K562 (cell line): ENCODE results near the gene ZBTB42. TPM values are rescaled to one million over a fixed set of nuclear protein-coding genes. Genes with fewer than 3 reads are reported as not detected.
A peak's percentile ranks its signal among the peaks of the same experiment; 100 is the strongest.

Experiments
- ATAC-seq: fragments of 200-7000 bp; cut with Tn5 transposase; 3 replicates; pipeline ENCODE4 v1.9.1; 2020; ENCODE audit warnings: moderate library complexity
- BruUV-seq: library from RNA; stranded (reverse); fragments of 400-500 nt; replicated peaks from 2 replicates; lab custom pipeline; 2021; lab: Mats Ljungman, UMichigan
- CTCF ChIA-PET: fragments of 300-600 bp; formaldehyde crosslinking; extraction: SDS; loops from one replicate; lab custom pipeline; 2021; ENCODE audit warnings: low intra/inter-chr PET ratio; lab: Yijun Ruan, JAX
- POLR2A ChIA-PET: fragments of 300-600, 350-650 bp; sonication (Branson Sonifier 250); formaldehyde crosslinking; extraction: SDS; loops from one replicate; lab custom pipeline; 2021; ENCODE audit warnings: antibody characterized with exemption, inconsistent platforms; lab: Yijun Ruan, JAX
- DNase-seq, 4 experiments: peaks; one replicate each; pipeline versions ENCODE4 v3.0.0 to v3.0.0-alpha.2; 2011 to 2018; ENCODE audit warnings: low spot score in 3 of 4, mixed read lengths in 3 of 4; ENCODE audit errors: extremely low read depth in 1 of 4
- FAIRE-seq: peaks from 2 replicates; lab custom pipeline; 2011; peaks lifted over from hg19 to GRCh38; lab: Jason Lieb, UNC
- H2AFZ ChIP-seq: 2 replicates; pipeline ENCODE4 v1.6.0; 2011; ENCODE audit warnings: low read depth, low read length, control low read depth, inconsistent platforms
- H3K27ac ChIP-seq: fragments of 200-600 bp; 3 replicates; pipeline ENCODE4 v1.8.0; 2011; ENCODE audit warnings: low read depth, mild to moderate bottlenecking, control low read depth, inconsistent platforms, low read length, moderate library complexity, mixed read lengths; ENCODE audit errors: extremely low read depth
- H3K27me3 ChIP-seq, 2 experiments: fragments of 300-600 bp in 1 of 2; 2 replicates in 1 of 2; 3 replicates in 1 of 2; pipeline versions ENCODE4 v1.6.0 to v1.8.0; 2011; ENCODE audit warnings: inconsistent platforms in 2 of 2, low read length in 2 of 2, mild to moderate bottlenecking in 1 of 2, mixed read lengths in 1 of 2, moderate library complexity in 1 of 2; ENCODE audit not compliant: control insufficient read depth in 2 of 2, insufficient read depth in 2 of 2
- H3K36me3 ChIP-seq: fragments of 300-600 bp; 3 replicates; pipeline ENCODE4 v1.8.0; 2011; ENCODE audit warnings: mild to moderate bottlenecking, low read length, inconsistent platforms; ENCODE audit not compliant: control insufficient read depth, insufficient read depth
- H3K4me1 ChIP-seq, 2 experiments: fragments of 200-600 bp in 1 of 2; replicated peaks in 1 of 2; 2 replicates in 1 of 2; 3 replicates in 1 of 2; pipeline versions ENCODE4 v1.5.1 to v1.8.0; 2011; ENCODE audit warnings: inconsistent platforms in 2 of 2, low read length in 2 of 2, mild to moderate bottlenecking in 1 of 2, mixed read lengths in 1 of 2, moderate library complexity in 1 of 2; ENCODE audit not compliant: control insufficient read depth in 2 of 2, insufficient read depth in 2 of 2
- H3K4me2 ChIP-seq: 2 replicates; pipeline ENCODE4 v1.6.1; 2011; ENCODE audit warnings: low read length, control low read depth, inconsistent platforms, mixed read lengths; ENCODE audit not compliant: insufficient read depth
- H3K4me3 ChIP-seq: fragments of 200-600 bp; sonication (generic), shearing (Covaris generic); 2 replicates; pipeline ENCODE4 v1.5.1; 2016; ENCODE audit warnings: control low read depth, inconsistent platforms
- H3K79me2 ChIP-seq: fragments of 200-600 bp; 3 replicates; pipeline ENCODE4 v1.8.0; 2011; ENCODE audit warnings: low read length, inconsistent platforms; ENCODE audit not compliant: control insufficient read depth, insufficient read depth
- H3K9ac ChIP-seq, 2 experiments: 2 replicates each; pipeline versions ENCODE4 v1.6.0 to v1.6.1; 2011; ENCODE audit warnings: low read depth in 2 of 2, low read length in 2 of 2, control low read depth in 1 of 2, inconsistent platforms in 1 of 2, mild to moderate bottlenecking in 1 of 2, mixed read lengths in 1 of 2; ENCODE audit not compliant: insufficient read depth in 1 of 2
- H3K9me1 ChIP-seq: one replicate; pipeline ENCODE4 v1.6.0; 2011; ENCODE audit warnings: inconsistent platforms, mild to moderate bottlenecking, low read length, moderate library complexity; ENCODE audit not compliant: control insufficient read depth, insufficient read depth
- H3K9me3 ChIP-seq: replicated peaks from 2 replicates; pipeline ENCODE4 v1.5.1; 2011; ENCODE audit warnings: low read depth, low read length, inconsistent platforms; ENCODE audit not compliant: control insufficient read depth, insufficient read depth
- H4K20me1 ChIP-seq: replicated peaks from 2 replicates; pipeline ENCODE4 v1.6.1; 2011; ENCODE audit warnings: low read length, inconsistent platforms, mixed read lengths; ENCODE audit not compliant: control insufficient read depth, insufficient read depth
- MCM2 ChIP-seq: fragments of 450-650 bp; IDR thresholded peaks from 2 replicates; pipeline ENCODE4 v1.6.1; 2017; ENCODE audit warnings: low read depth, mild to moderate bottlenecking
- POLR2G ChIP-seq: fragments of 200-400 bp; formaldehyde crosslinking; IDR thresholded peaks from 2 replicates; pipeline ENCODE4 v1.6.1; 2017; ENCODE audit warnings: low read depth, mild to moderate bottlenecking, antibody characterized with exemption, low read length, moderate library complexity
- ZNF77 ChIP-seq: fragments of 250-450 bp; sonication (Bioruptor Pico); IDR thresholded peaks from 2 replicates; pipeline ENCODE4 v1.5.0; 2020
- WGBS: fragments of 100-300 bp; shearing (Covaris generic); methylation state at CpG from one replicate; pipeline ENCODE4 v1.1.6; 2016; ENCODE audit warnings: low coverage, mixed read lengths; ENCODE audit not compliant: insufficient coverage; ENCODE audit errors: missing lambda C conversion rate; 5-methylcytosine and 5-hydroxymethylcytosine counted together
- in situ Hi-C: fragments of 300-500 bp; cut with MboI; formaldehyde crosslinking; loops from 4 replicates; pipeline ENCODE4 v1.15.0; 2018; ENCODE audit warnings: inconsistent platforms, mixed read lengths
- intact Hi-C: fragments of 100-400 bp; cut with micrococcal nuclease; formaldehyde crosslinking; loops from 2 replicates; pipeline ENCODE4 v1.14.2; 2022
- polyA plus RNA-seq, 8 experiments: library from polyadenylated mRNA; depleted of rRNA in 4 of 8; stranded (reverse) in 5 of 8; unstranded in 3 of 8; fragments of >200 nt; fragmentation: Nextera tagmentation in 2 of 8; fragmentation: Illumina TruSeq in 1 of 8; extraction: Ambion mirVana in 2 of 8; extraction: Trizol in 1 of 8; gene quantifications; 2 replicates each; pipeline versions ENCODE4 v1.2.1 to v1.2.3, GENCODE V29; 2011 to 2014; ENCODE audit warnings: inconsistent platforms in 1 of 8, missing spikeins in 1 of 8
- total RNA-seq, 7 experiments: library from RNA; depleted of rRNA in 6 of 7; stranded (reverse); fragments of >200 nt in 6 of 7; fragmentation: Illumina TruSeq in 2 of 7; extraction: Trizol in 2 of 7; gene quantifications; 2 replicates each; pipeline versions ENCODE4 v1.2.1 to v1.2.3, GENCODE V29; 2011 to 2021; ENCODE audit warnings: low replicate concordance in 1 of 7

The ZBTB42 gene
- total and polyA plus RNA-seq, 9 of the 15 experiments (the other 6 are each of a cell fraction or from before 2014, with no cell fraction given), result 0.03 to 8.5 (median 2.4) TPM

DNA sequence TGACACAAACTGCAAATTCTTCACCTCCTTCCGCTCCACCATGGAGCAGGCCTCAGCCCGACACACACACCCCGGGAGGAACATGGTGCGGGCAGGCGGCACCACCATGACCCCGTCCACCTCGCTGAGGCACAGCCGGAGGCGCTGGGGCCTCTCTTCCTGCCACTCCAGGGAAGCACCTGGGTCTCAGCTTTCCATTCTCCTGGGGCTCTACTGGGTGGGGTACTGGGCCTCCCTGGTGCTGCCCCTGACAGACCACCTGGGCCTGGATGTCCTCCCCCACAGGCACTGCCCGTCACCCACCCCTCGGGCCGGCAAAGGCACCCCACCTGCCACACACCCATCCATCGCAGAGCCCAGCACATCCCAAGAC is 15.2 kb upstream of the ZBTB42 start:
- H3K36me3 ChIP-seq, result peaks cover 43% of the 10 kb centered on the region; the same call in 1 of the 3 replicates
- DNase-seq (no peak), FAIRE-seq (no peak), ATAC-seq (no peak)
- no peak overlapping the region for H3K27ac ChIP-seq
- 95% methylated on average over 7 of the region's 13 CpGs for WGBS
- H2AFZ ChIP-seq, result no peak overlapping the region
- H3K4me2 ChIP-seq, result no peak overlapping the region
- no peaks in the 10 kb centered on the region for H3K9me3 ChIP-seq
- no peak overlapping the region for H3K9ac ChIP-seq
- peaks cover 9% of the 10 kb centered on the region; the same call in 2 of the 3 replicates for H3K79me2 ChIP-seq
- ChIA-PET POLR2A (interaction anchor here (1.1 kb wide), 1 partner anchor 9 kb away, joined by 4 read pairs; no protein-coding TSS in a partner anchor), CTCF (no interaction called here)
- BruUV-seq, result no TSS peak
- intact Hi-C loops, result no loop called here
- no peaks in the 10 kb centered on the region for H3K27me3 ChIP-seq
- peaks cover 0 to 42% of the 10 kb centered on the region in 2 experiments; a peak in 2 of 5 replicates for H3K4me1 ChIP-seq
- no peaks in the 10 kb centered on the region; the same call in 1 of the 2 replicates for H4K20me1 ChIP-seq
- peak; percentile 14; the same call in 1 of the 2 replicates for TF ChIP-seq POLR2G
- TF ChIP-seq MCM2, result no peak
- TF ChIP-seq, all 486 proteins: peak for 1
- in situ Hi-C loops, result no loop called here
- no peaks in the 10 kb centered on the region for H3K9me1 ChIP-seq
- H3K4me3 ChIP-seq, result no peak overlapping the region

DNA sequence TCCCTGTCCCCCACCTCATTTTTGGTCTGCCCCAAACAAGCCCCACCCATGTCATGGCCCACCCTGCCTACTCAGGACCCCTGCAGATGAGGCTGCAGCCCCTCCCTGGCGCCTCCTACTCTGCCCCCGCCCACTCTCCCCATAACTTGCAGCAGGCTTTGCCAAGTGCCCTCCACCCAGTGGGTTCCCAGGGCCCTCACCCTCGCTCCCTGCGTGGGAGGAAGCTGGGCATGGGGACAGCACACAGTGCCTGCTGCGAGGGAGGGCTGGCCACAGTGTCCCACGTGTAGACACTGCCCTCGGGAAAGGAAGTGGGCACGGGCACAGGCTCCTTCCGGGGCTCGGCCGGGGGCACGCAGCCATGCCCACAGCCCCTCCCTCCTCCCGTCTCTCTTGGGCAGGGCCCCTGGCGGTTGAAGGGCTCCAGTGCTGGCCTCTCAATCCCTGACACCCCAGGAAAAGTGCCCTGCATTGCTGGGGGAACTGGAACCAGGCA is 14.8 kb upstream of the ZBTB42 start:
- Histone ChIP-seq H3K27ac (no peak overlapping the region), H3K9ac (no peak overlapping the region), H3K27me3 (no peaks in the 10 kb centered on the region), H2AFZ (no peak overlapping the region), H4K20me1 (no peaks in the 10 kb centered on the region; the same call in 1 of the 2 replicates), H3K79me2 (peaks cover 12% of the 10 kb centered on the region; the same call in 2 of the 3 replicates), H3K36me3 (peaks cover 43% of the 10 kb centered on the region; the same call in 1 of the 3 replicates), H3K9me3 (no peaks in the 10 kb centered on the region), H3K4me1 (peaks cover 0 to 46% of the 10 kb centered on the region in 2 experiments; a peak in 2 of 5 replicates), H3K4me3 (no peak overlapping the region), H3K4me2 (no peak overlapping the region), H3K9me1 (no peaks in the 10 kb centered on the region)
- no peak for FAIRE-seq
- ChIA-PET POLR2A (interaction anchor here (0.6 to 1.1 kb wide), 2 partner anchors 8 to 1960 kb away, joined by 3 to 4 read pairs; no protein-coding TSS in a partner anchor), CTCF (no interaction called here)
- no peak for ATAC-seq
- WGBS, result 85% methylated on average over 4 of the region's 14 CpGs
- no peak for DNase-seq
- intact Hi-C loops (no loop called here), in situ Hi-C loops (no loop called here)
- 0 out of 2 replicates have a peak, but pooled peaks have one; percentile 14 for TF ChIP-seq POLR2G
- TF ChIP-seq ZNF77 (CRISPR knock-in tag), result no peak
- BruUV-seq, result no TSS peak
